NCI-H226 (cell line): ENCODE measurements around the gene COPB2.
"Not testable (repeated sequence)": the region's sequence is repeated elsewhere in the genome, so short reads cannot be mapped to it uniquely, and the experiment has no call there.

ENCODE experiments used
- DNase-seq: peaks from one replicate; pipeline ENCODE4 v3.0.0-alpha.2; 2015

COPB2 gene

GRCh38 chr3:139377378-139377777, 12.1 kb downstream of the COPB2 start:
- DNase-seq, result no peak

GRCh38 chr3:139374099-139374498, 15.3 kb downstream of the COPB2 start:
- DNase-seq, result no peak

GRCh38 chr3:139364549-139364948, 24.9 kb downstream of the COPB2 start:
- DNase-seq, result no peak

DNA sequence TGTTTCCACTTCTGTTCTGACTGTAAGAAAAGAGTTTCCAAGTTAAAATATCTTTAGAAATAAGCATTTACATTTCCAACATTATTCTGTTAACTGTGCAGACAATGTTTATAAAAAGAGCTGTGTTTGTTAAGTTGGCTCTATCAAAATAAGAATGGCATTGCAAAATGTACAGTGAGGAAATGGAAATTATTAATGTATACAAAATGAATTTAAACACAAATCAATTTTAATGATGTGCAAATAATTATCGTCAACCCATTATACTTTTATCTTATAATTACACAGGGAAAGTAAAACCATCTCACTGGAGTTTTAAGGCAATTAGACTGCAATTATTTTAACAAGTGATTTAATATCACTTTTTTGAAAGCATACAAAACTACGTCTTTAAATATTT, 28.2 kb downstream of the COPB2 start:
- DNase-seq, result no peak

DNA sequence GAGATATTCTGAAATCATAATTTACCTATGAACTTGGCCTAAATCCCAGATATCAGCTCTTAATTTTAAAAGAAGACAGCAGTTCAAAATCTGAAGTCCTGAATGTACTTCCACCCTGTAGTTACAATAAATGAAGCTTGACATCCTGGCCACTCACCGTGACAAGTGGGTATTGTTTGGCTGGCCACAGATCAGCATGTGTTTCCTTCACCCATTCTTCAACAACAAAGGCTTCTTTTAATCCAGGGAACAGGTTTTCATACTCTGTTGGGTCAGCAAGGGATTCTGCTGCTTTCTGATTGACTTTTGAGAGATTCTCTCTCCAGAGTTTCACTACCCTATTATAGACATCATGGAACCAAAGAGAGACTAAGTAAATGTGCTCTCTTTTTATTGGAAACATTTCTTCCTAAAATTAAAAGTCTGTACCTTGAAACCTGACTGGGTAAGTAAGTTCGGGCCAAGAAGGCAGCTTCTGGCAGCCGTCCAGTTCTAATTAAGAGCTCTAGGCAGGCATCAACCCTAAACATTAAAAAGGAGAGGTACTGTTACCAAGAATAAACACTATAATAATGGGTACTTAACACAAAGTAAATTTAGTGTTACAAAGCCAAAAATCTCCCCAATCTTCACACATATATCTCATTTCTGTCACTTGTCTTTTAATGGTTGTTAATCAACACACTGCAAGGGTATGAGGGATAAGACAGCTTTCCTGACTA, 30.4 kb downstream of the COPB2 start:
- no peak for DNase-seq

- no peak for DNase-seq
Observed at GRCh38 chr3:139357899-139358298, 31.5 kb downstream of the COPB2 start.

- DNase-seq, result no peak
Observed at GRCh38 chr3:139355891-139356290, 33.6 kb downstream of the COPB2 start.

DNA sequence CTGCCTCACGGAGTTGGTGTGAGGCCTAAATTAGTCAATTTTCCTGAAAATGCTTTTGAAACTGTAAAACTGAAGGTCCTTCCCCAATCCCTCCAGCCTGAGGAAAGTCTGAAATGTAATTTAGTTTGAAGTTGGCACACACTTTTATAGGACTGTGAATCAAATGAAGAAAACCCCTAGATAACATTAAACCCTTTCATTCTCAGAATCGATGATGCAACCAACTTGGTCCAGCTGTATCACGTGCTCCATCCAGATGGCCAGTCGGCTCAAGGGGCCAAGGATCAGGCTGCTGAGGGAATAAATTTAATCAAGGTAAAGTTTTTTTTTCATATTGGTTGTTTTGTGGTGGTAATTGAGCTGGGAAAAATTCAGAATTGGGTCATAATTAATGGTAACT, 34.0 kb downstream of the COPB2 start:
- DNase-seq, result no peak

- DNase-seq, result no peak
Observed at GRCh38 chr3:139354661-139355060, 34.8 kb downstream of the COPB2 start.

- DNase-seq, result peak; percentile 45
Observed at GRCh38 chr3:139353920-139354556, 35.4 kb downstream of the COPB2 start.

DNA sequence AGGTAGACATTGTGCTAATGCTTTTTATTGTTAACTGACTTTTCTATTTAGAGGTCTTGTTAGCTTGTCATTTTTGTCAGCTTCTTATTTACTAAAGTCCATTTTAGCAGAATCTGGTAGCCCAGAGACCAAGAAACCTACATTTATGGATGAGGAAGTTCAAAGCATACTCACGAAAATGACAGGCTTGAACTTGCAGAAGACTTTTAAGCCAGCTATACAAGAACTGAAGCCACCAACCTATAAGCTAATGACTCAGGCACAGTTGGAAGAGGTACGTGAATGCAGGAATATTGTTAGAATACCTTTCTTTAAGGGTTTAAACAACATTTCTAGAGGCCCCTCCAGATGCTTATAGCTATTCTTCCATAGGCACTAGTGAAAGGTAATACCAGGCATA, 42.7 kb downstream of the COPB2 start:
- no peak for DNase-seq

DNA sequence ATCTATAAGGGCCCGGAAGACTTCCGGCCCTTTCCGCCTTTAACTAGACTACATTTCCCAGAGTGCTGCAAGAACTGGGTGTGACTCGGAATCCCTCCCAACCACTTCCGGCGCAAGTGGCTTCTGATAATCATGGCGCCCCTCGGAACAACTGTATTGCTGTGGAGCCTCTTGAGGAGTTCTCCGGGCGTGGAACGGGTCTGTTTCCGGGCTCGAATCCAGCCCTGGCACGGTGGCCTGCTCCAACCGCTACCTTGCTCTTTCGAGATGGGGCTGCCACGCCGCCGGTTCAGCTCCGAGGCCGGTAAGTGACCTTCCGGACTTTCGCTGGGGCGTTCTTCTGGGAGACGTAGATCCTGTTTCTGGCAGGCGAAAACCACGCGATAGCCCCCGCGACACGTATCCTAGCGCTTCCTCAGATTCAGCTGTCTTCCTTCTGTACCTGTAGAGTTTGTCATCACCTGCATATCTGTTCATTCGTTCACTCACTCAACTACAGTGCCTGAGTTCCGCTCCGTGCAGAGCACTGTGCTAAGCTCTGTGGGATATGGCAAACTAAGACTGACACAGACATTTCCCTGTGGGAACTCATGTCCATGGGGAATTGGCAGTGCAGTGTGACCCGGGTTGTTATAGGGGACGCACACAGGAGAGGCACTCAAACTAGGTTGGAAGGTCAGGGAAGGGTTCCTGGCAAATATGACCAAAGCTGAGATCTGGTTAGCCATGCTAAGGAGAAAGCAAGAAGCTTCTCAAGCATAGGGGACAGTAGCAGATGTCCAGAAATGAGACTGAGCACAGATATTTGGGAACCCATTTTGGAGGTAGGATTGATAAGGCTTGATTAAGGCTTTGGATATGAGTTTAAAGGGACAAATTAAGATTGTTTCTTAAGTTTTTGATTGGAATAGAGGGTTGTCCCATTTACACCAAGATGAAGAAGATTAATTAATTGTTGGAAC, 45.3 kb downstream of the COPB2 start, which contains the start of gene MRPS22:
Gene MRPS22, plus strand, starts transcription at position 126 of the 962 bp plus-strand sequence. Its CDS starts 7 bp downstream, at position 133.
- DNase-seq, result peak; percentile 87

DNA sequence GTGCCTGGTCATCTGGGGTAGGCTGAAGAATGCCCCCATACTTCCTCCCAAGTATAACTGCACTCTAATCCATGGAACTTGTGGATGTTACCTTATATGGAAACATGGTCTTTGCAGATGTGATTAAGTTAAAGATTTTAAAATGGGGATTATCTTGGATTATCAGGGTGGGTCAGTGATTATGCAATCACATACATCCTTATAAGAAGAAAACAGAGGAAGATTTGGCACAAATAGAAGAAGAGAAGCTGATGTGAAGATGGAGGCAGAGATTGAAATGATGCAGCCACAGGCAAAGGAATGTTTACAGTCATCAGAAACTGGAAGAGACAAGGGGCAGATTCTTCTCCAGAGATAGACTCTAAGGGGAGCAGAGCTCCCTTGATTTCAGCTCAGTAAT, 47.4 kb downstream of the COPB2 start:
- no peak for DNase-seq

DNA sequence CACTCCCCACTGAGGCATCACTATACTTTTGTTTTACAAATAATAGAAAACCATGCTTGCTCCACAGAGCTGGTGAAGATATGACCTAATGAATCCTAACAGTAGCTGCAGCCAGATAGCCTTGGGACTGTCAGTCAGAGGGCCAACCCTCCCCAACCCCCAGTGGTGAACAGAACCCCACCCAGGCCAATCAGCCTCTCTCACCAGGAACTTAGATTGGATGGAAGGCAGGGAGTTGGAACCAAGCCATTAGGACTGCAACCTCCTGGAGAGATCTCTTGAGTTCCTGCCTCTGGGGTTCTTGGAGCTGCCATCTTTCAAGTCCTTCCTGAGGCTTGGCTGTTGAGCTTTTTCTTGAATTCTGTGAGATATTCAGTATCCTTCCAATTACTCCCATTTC, 48.7 kb downstream of the COPB2 start:
- no peak for DNase-seq

DNA sequence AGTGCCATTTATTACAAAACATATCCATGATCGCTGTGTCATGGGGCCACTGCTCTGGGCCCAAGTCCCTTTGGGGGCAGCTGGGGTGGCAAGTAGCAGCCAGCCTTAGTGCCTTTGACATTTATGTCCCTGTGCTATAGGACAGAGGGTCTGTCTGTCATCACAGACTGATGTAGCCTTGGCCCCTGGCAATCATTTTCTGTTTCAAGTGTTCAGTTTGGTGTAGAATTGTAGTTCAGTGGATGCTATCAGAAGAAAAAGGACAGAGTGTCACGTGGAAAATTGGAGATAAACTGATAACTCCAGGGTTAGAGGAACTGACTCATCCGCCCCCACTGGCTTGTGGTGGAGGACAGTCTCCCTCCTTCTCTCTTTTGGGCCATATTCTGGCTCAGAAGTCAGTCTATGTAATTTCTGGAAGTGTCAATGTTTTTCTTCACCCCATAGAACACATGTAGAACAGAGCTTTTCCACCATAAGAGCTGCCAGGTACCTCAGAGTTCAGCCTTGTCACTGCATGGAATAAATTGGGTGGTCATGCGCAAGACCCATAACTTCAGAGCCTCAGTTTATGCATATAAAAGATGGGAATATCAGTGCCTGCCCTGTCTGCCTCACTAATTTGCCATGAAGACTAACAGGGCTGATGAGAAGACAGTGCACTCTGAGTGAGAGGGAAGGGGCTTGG, 50.1 kb downstream of the COPB2 start:
- DNase-seq, result no peak

- DNase-seq, result no peak
Observed at GRCh38 chr3:139338405-139338804, 51.0 kb downstream of the COPB2 start.

- not testable (repeated sequence) for DNase-seq
Observed at GRCh38 chr3:139334675-139335074, 54.8 kb downstream of the COPB2 start.

- DNase-seq, result no peak
Observed at GRCh38 chr3:139332092-139332491, 57.4 kb downstream of the COPB2 start.

- peak; percentile 82 for DNase-seq
Observed at GRCh38 chr3:139329364-139329850, 60.0 kb downstream of the COPB2 start.

DNA sequence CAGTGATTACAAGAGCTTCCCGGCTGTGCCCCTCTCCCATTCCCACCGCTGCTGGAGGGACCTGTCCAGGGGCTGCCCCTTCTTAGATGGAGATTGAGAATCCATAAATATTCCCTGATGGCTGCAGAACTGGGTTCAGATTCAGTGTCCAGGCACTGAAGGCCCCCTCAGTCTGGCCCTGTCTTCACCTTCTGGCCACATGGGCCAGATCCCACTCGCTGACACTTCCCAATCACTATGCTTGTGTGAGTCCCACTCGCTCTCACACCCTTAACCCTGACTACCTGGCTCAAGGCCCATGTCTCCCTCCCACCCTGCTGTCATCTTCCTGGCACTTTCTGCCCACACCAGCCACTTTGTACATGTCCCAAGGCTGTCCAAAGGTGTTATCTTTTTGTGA, 61.1 kb downstream of the COPB2 start:
- no peak for DNase-seq

GRCh38 chr3:139327861-139328260, 61.6 kb downstream of the COPB2 start:
- DNase-seq, result no peak

GRCh38 chr3:139327231-139327630, 62.2 kb downstream of the COPB2 start:
- no peak for DNase-seq

DNA sequence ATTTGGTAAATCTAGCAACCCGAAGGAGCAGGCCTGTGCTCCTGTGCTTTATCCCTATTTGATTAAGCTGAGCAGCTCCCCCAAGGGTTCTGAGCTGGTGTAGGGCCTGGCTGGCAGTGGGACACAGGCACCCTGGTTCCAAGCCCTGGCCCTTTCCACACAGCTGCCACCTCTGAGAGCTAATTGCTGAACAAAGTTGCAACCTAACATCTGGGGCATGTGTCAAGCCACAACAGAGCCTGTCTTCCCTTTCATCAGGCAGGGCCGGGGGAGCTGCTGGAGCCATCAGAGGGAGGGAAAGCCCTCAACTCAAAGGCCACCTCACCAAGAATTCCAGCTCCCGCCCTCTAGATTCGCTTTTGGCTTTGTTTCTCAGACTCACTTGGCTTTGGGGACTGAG, 62.7 kb downstream of the COPB2 start:
- DNase-seq, result no peak
